ENCODE measurements around the gene USP27X.

Gene USP27X

DNA sequence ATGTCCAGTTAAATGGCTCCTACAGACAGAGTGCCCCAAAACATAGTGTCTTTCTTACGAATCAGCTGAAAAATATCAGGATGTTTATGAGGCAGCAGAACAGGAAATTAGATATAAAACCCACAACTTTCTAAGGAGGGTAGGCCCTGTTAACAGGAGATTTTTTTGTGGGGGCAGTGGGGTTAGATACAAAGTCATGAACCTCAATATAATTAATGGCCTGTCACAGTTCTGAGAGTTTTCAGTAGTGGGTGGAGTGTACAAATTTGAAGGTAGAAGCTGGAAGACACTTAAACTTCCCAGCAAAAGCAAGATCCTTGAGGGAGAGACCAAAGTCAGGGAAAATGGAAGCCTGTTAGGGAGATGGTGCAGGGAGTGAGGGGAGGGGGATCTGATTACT is 32.8 kb upstream of the USP27X start:
- DNase-seq (ENCODE audit: extremely low read depth, low read depth) = no peak
- TF ChIP-seq, protein P1, sequence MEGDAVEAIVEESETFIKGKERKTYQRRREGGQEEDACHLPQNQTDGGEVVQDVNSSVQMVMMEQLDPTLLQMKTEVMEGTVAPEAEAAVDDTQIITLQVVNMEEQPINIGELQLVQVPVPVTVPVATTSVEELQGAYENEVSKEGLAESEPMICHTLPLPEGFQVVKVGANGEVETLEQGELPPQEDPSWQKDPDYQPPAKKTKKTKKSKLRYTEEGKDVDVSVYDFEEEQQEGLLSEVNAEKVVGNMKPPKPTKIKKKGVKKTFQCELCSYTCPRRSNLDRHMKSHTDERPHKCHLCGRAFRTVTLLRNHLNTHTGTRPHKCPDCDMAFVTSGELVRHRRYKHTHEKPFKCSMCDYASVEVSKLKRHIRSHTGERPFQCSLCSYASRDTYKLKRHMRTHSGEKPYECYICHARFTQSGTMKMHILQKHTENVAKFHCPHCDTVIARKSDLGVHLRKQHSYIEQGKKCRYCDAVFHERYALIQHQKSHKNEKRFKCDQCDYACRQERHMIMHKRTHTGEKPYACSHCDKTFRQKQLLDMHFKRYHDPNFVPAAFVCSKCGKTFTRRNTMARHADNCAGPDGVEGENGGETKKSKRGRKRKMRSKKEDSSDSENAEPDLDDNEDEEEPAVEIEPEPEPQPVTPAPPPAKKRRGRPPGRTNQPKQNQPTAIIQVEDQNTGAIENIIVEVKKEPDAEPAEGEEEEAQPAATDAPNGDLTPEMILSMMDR (IDR thresholded peaks at IDR 0.05; ENCODE audit: low read depth, low read length) = no peak

GRCh38 chrX:49848275-49848674 is 31.0 kb upstream of the USP27X start:
- TF ChIP-seq, protein P1 (IDR thresholded peaks at IDR 0.05; ENCODE audit: low read depth, low read length) = no peak
- no peak for DNase-seq (ENCODE audit: extremely low read depth, low read depth)

- DNase-seq (ENCODE audit: extremely low read depth, low read depth) = no peak
- TF ChIP-seq, protein P1 (IDR thresholded peaks at IDR 0.05; ENCODE audit: low read depth, low read length) = no peak
Measured at GRCh38 chrX:49850028-49850427, 29.3 kb upstream of the USP27X start.

DNA sequence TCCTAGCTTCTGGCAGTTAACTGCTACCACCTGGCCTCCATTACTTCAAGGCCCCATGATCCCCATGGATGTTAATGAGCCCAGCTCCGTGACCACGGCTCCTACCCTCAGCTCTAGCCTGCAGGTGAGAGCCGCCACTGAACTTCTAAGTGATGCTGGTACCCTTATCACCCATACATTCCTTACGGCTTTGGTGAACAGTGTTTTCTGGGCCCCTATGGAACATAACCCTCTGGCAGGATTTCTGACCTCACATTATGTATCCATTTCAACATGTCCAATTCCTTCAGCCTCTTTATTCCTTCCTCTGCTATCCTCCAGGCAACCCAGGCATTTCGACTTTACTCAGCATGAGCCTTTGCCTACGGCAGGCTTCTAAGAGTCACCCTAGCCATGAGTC is 25.6 kb upstream of the USP27X start:
- TF ChIP-seq, protein P1 (IDR thresholded peaks at IDR 0.05; ENCODE audit: low read depth, low read length) = no peak

DNA sequence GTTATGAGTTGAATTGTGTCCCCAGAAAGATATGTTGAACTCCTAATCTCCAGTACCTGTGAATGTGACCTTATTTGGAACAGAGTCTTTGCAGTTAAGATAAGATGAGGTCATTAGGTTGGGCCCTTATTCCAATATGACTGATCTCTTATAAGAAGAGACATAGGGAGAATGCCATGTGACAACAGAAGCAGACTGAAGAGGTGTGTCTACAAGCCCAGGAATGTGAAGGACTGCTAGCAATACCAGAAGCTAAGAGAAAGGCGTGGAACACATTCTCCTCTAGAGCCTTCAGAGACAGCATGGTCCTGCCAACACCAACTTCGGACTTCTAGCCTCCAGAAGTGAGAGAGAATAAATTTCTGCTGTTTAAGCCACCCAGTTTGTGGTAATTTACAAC is 22.5 kb upstream of the USP27X start:
- TF ChIP-seq, protein P1 (IDR thresholded peaks at IDR 0.05; ENCODE audit: low read depth, low read length) = no peak
- DNase-seq (ENCODE audit: extremely low read depth, low read depth) = no peak

More for the DNA sequence above, 25.6 kb upstream of the USP27X start:
- no peak for DNase-seq (ENCODE audit: extremely low read depth, low read depth)

GRCh38 chrX:49858341-49858740 is 20.9 kb upstream of the USP27X start:
- TF ChIP-seq, protein P1 (IDR thresholded peaks at IDR 0.05; ENCODE audit: low read depth, low read length) = no peak

GRCh38 chrX:49859491-49859890 is 19.8 kb upstream of the USP27X start:
- TF ChIP-seq, protein P1 (IDR thresholded peaks at IDR 0.05; ENCODE audit: low read depth, low read length) = no peak
- no peak for DNase-seq (ENCODE audit: extremely low read depth, low read depth)

More at GRCh38 chrX:49858341-49858740, 20.9 kb upstream of the USP27X start:
- no peak for DNase-seq (ENCODE audit: extremely low read depth, low read depth)
